PC-9 (cell line): ENCODE results near the gene SP110. TPM values are rescaled to one million over a fixed set of nuclear protein-coding genes. Genes with fewer than 3 reads are reported as not detected.

ENCODE experiments used
- BruUV-seq: library from RNA; stranded (reverse); fragments of 400-500 nt; replicated peaks from 2 replicates; lab custom pipeline; 2021; lab: Mats Ljungman, UMichigan
- CTCF ChIA-PET: fragments of 300-600 bp; sonication (Branson Sonifier 250); formaldehyde crosslinking; loops from one replicate; lab custom pipeline; 2022; ENCODE audit warnings: antibody characterized with exemption; lab: Charles Lee
- POLR2A ChIA-PET: fragments of 300-600 bp; sonication (Branson Sonifier 250); formaldehyde crosslinking; loops from one replicate; lab custom pipeline; 2022; ENCODE audit warnings: antibody characterized with exemption; ENCODE audit not compliant: unreplicated experiment; lab: Charles Lee
- DNase-seq, 2 experiments: peaks; one replicate each; pipeline versions ENCODE4 v3.0.0 to v3.0.0-alpha.2; 2015 to 2022; ENCODE audit warnings: mixed read lengths in 1 of 2
- H2AFZ ChIP-seq: fragments of 200-600 bp; sonication (generic); 2 replicates; pipeline ENCODE4 v1.8.1; 2017; ENCODE audit warnings: antibody characterized with exemption
- H3F3A ChIP-seq: fragments of 200-600 bp; sonication (generic); 2 replicates; pipeline ENCODE4 v1.8.1; 2017; ENCODE audit warnings: antibody characterized with exemption, mild to moderate bottlenecking, low read depth; ENCODE audit not compliant: insufficient read depth
- H3K27ac ChIP-seq: fragments of 200-600 bp; sonication (generic); 2 replicates; pipeline ENCODE4 v1.6.1; 2016; ENCODE audit warnings: mixed run types
- H3K27me3 ChIP-seq: fragments of 200-600 bp; sonication (generic); 2 replicates; pipeline ENCODE4 v1.6.1; 2016; ENCODE audit warnings: low read depth, mixed run types; ENCODE audit not compliant: insufficient read depth
- H3K36me3 ChIP-seq: fragments of 200-600 bp; sonication (generic); 2 replicates; pipeline ENCODE4 v1.6.1; 2016; ENCODE audit warnings: low read depth, mixed run types
- H3K4me1 ChIP-seq: fragments of 200-600 bp; sonication (generic); replicated peaks from 2 replicates; pipeline ENCODE4 v1.6.1; 2016; ENCODE audit warnings: mixed run types; ENCODE audit not compliant: insufficient read depth
- H3K4me2 ChIP-seq: fragments of 200-600 bp; sonication (generic); 2 replicates; pipeline ENCODE4 v1.6.1; 2017; ENCODE audit warnings: mixed run types
- H3K4me3 ChIP-seq: fragments of 200-600 bp; sonication (generic); 2 replicates; pipeline ENCODE4 v1.6.1; 2016; ENCODE audit warnings: mixed run types
- H3K79me2 ChIP-seq: fragments of 200-600 bp; sonication (generic); 2 replicates; pipeline ENCODE4 v1.6.1; 2017; ENCODE audit warnings: low read depth, mixed run types
- H3K9me2 ChIP-seq: fragments of 200-600 bp; sonication (generic); 2 replicates; pipeline ENCODE4 v1.8.1; 2017; ENCODE audit warnings: mild to moderate bottlenecking; ENCODE audit not compliant: insufficient read depth
- H3K9me3 ChIP-seq: fragments of 200-600 bp; sonication (generic); 2 replicates; pipeline ENCODE4 v1.8.1; 2016; ENCODE audit warnings: low read depth; ENCODE audit not compliant: insufficient read depth
- H4K20me1 ChIP-seq: fragments of 200-600 bp; sonication (generic); 2 replicates; pipeline ENCODE4 v1.8.1; 2017; ENCODE audit not compliant: insufficient read depth
- EZH2 ChIP-seq: fragments of 200-600 bp; sonication (generic); IDR thresholded peaks from 2 replicates; pipeline ENCODE4 v1.8.0; 2017; ENCODE audit warnings: antibody characterized with exemption, low read depth
- intact Hi-C: fragments of 100-400 bp; cut with micrococcal nuclease; formaldehyde crosslinking; loops from one replicate; pipeline ENCODE4 v1.10.0; 2022; ENCODE audit not compliant: unreplicated experiment
- total RNA-seq: library from RNA; stranded (reverse); gene quantifications from 2 replicates; pipeline ENCODE4 v1.2.3, GENCODE V29; 2021
- TF ChIP-seq, protein P1 (sequence below): fragments of 200-600 bp; sonication (generic); conservative IDR thresholded peaks from 2 replicates; pipeline ENCODE4 v1.6.1; 2017; ENCODE audit warnings: mixed run types, antibody characterized with exemption, mild to moderate bottlenecking, moderate library complexity

Gene SP110
- total RNA-seq, 1 experiment from 2014 or later = 10.5 TPM

DNA sequence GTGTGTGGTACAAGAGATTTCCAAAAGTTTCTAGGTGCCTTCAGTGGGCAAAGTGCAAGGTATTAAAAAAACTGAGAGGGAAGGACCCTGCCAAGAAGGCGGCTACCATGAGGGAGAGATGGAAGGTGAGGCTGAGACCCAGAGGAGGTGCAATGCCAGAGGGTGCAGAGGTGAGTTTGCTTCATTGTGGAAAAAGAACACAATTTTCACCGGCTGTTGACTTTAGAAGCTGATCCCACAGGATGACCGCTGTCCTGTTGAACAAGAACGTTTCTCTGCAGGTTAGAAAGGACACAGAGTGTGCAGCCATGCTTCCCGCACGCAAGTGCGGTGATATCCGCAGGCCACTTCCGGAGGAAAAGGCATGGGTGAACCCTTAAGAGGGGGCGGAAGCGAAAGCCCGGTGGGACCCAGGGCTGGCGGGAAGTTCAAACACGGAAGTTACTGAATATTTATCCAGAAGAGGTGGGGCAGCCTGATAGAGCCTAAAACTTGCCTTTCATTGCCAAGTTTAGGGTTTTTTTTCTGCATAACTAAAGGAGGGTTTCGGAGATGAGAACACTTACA lies 16.6 kb downstream of the SP110 start:
- no peak overlapping the region for H3K4me3 ChIP-seq
- ChIA-PET POLR2A (no interaction called here), CTCF (interaction anchor here (0.6 kb wide), 1 partner anchor 268 kb away, joined by 3 read pairs; no protein-coding TSS in a partner anchor)
- H3K27me3 ChIP-seq = no peaks in the 10 kb centered on the region
- no peaks in the 10 kb centered on the region for H3K4me1 ChIP-seq
- intact Hi-C loops = no loop called here
- no peak overlapping the region for H3K4me2 ChIP-seq
- H3K79me2 ChIP-seq = no peaks in the 10 kb centered on the region
- no peak overlapping the region for H3K27ac ChIP-seq
- no peaks in the 10 kb centered on the region for H4K20me1 ChIP-seq
- no peak for TF ChIP-seq EZH2
- TF ChIP-seq, protein P1, sequence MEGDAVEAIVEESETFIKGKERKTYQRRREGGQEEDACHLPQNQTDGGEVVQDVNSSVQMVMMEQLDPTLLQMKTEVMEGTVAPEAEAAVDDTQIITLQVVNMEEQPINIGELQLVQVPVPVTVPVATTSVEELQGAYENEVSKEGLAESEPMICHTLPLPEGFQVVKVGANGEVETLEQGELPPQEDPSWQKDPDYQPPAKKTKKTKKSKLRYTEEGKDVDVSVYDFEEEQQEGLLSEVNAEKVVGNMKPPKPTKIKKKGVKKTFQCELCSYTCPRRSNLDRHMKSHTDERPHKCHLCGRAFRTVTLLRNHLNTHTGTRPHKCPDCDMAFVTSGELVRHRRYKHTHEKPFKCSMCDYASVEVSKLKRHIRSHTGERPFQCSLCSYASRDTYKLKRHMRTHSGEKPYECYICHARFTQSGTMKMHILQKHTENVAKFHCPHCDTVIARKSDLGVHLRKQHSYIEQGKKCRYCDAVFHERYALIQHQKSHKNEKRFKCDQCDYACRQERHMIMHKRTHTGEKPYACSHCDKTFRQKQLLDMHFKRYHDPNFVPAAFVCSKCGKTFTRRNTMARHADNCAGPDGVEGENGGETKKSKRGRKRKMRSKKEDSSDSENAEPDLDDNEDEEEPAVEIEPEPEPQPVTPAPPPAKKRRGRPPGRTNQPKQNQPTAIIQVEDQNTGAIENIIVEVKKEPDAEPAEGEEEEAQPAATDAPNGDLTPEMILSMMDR = no peak
- no peaks in the 10 kb centered on the region for H3K9me2 ChIP-seq
- H3K9me3 ChIP-seq = no peaks in the 10 kb centered on the region
- H3F3A ChIP-seq = no peaks in the 10 kb centered on the region
- no peaks in the 10 kb centered on the region for H3K36me3 ChIP-seq
- BruUV-seq = no TSS peak
- H2AFZ ChIP-seq = no peak overlapping the region
- no peak for DNase-seq

DNA sequence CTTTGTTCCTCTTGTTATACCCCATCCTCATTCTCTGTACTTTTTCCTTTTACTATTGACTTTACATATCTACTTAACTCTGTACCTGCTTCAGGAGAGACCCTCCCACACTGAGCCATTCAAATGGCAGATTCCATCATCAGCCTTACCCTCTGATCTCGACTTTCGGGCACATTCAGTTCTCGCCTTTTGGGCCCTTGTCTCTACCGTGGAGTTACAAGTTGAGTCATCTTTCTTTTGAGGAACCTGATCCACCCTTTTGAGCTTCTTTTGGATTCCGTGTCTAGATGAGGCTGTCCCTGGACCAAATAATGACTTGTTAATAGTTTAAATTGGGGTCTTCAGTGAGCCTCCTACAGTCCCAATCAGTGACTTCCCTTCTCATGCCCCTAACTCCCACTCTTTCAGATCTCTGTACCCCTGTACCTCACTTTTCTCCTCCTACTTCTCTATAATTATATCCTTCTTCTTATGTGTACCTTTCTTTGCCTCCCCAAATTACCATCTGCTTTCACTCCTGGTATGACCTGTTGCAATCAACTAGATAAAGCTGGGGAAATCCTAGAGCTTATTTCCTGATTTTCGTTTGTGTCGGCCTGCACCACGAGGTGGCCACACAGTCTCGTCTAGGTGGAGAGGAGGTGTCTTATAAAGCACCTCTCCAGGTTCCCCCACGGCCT lies 17.2 kb downstream of the SP110 start:
- no peaks in the 10 kb centered on the region for H3F3A ChIP-seq
- no peaks in the 10 kb centered on the region for H3K9me2 ChIP-seq
- H3K4me1 ChIP-seq = no peaks in the 10 kb centered on the region
- no peak overlapping the region for H3K27ac ChIP-seq
- no peak overlapping the region for H3K4me3 ChIP-seq
- no peaks in the 10 kb centered on the region for H3K79me2 ChIP-seq
- ChIA-PET CTCF (interaction anchor here (0.6 kb wide), 1 partner anchor 268 kb away, joined by 3 read pairs; no protein-coding TSS in a partner anchor), POLR2A (no interaction called here)
- no peaks in the 10 kb centered on the region for H3K27me3 ChIP-seq
- H3K9me3 ChIP-seq = no peaks in the 10 kb centered on the region
- H2AFZ ChIP-seq = no peak overlapping the region
- no peaks in the 10 kb centered on the region for H3K36me3 ChIP-seq
- BruUV-seq = no TSS peak
- no peak overlapping the region for H3K4me2 ChIP-seq
- TF ChIP-seq, protein P1 = no peak
- TF ChIP-seq EZH2 = no peak
- intact Hi-C loops = no loop called here
- no peak for DNase-seq
- no peaks in the 10 kb centered on the region for H4K20me1 ChIP-seq

DNA sequence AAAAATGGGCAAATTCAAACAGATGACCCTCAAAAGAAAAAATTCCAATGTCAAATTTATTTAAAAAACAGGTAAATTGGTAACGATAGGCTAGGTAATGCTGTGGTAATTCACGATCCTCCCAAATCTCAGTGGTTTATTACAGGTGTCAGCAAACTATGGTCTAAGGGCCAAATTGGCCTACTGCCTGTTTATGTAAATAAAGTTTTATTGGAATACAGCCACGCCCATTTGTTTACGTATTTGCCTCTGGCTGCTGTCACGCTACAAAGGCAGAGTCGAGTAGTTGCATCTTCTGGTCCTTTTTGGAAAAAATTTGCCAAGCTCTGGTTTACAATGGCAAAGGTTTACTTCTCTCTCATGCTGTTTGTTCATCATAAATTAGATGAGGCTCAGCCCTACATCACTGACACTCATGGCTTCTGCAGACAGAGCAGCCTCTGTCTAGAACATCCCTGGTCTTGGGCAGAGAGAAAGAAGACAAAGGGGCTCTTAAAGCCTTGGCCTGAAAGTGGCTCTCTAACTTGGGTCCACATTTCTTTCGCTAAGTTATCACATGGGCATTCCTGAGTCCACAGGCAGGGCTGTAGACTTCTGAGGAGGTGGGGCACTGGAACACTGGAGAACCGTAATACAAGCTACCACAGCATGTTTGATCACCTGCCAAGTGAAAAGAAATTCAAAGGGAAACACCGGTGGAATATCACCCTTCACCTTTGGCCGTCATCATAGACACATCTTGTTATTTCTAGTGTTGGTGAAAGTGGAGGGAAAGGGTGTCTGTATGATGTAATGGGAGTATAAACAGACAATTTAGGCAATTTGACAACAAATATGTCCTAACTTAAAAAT lies 34.8 kb downstream of the SP110 start:
- ChIA-PET POLR2A (no interaction called here), CTCF (no interaction called here)
- Histone ChIP-seq H3K79me2 (no peaks in the 10 kb centered on the region), H3K4me1 (no peaks in the 10 kb centered on the region), H3K4me2 (no peak overlapping the region), H3F3A (no peaks in the 10 kb centered on the region), H3K9me3 (no peaks in the 10 kb centered on the region), H3K9me2 (no peaks in the 10 kb centered on the region), H2AFZ (no peak overlapping the region), H3K27ac (no peak overlapping the region), H3K27me3 (no peaks in the 10 kb centered on the region), H3K4me3 (no peak overlapping the region), H4K20me1 (no peaks in the 10 kb centered on the region), H3K36me3 (no peaks in the 10 kb centered on the region)
- no peak for DNase-seq
- no TSS peak for BruUV-seq
- TF ChIP-seq EZH2 = no peak
- TF ChIP-seq, protein P1 = no peak
- intact Hi-C loops = no loop called here
